Caco-2 (cell line): ENCODE measurements around the gene FAAH. TPM values are rescaled to one million over a fixed set of nuclear protein-coding genes. Genes with fewer than 3 reads are reported as not detected.

Experiments used
- BruUV-seq: library from RNA; stranded (reverse); fragments of 400-500 nt; replicated peaks from 2 replicates; lab custom pipeline; 2021; lab: Mats Ljungman, UMichigan
- CTCF ChIA-PET: fragments of 300-600 bp; sonication (Branson Sonifier 250); formaldehyde crosslinking; loops from one replicate; lab custom pipeline; 2022; ENCODE audit warnings: antibody characterized with exemption; lab: Charles Lee
- POLR2A ChIA-PET: fragments of 300-600 bp; sonication (Branson Sonifier 250); formaldehyde crosslinking; loops from one replicate; lab custom pipeline; 2022; ENCODE audit warnings: antibody characterized with exemption; lab: Charles Lee
- DNase-seq, 2 experiments: peaks; one replicate each; pipeline versions ENCODE4 v3.0.0 to v3.0.0-alpha.2; 2020 to 2022
- H3K27me3 ChIP-seq: replicated peaks from 2 replicates; pipeline ENCODE4 v1.6.0; 2011; ENCODE audit warnings: low read length; ENCODE audit not compliant: control insufficient read depth, insufficient read depth
- H3K36me3 ChIP-seq: 2 replicates; pipeline ENCODE4 v1.5.1; 2011; ENCODE audit warnings: low read length; ENCODE audit not compliant: control insufficient read depth, insufficient read depth
- H3K4me1 ChIP-seq: fragments of 250-450 bp; sonication (Bioruptor Pico); 2 replicates; pipeline ENCODE4 v1.5.1; 2020; ENCODE audit warnings: mild to moderate bottlenecking
- H3K4me3 ChIP-seq: 2 replicates; pipeline ENCODE4 v1.5.1; 2011; ENCODE audit warnings: low read depth, mild to moderate bottlenecking, control low read depth, low read length
- H3K9me3 ChIP-seq: fragments of 250-450 bp; sonication (Bioruptor Pico); 2 replicates; pipeline ENCODE4 v1.5.1; 2020; ENCODE audit warnings: mild to moderate bottlenecking, moderate library complexity
- H3K27ac Mint-ChIP-seq: one replicate; pipeline ENCODE4 v1.8.0; 2022; ENCODE audit warnings: mixed read lengths; ENCODE audit not compliant: unreplicated experiment
- H3K27me3 Mint-ChIP-seq: one replicate; pipeline ENCODE4 v1.8.0; 2022; ENCODE audit warnings: mixed read lengths; ENCODE audit not compliant: insufficient read depth, unreplicated experiment
- H3K36me3 Mint-ChIP-seq: one replicate; pipeline ENCODE4 v1.8.0; 2022; ENCODE audit warnings: mild to moderate bottlenecking, mixed read lengths; ENCODE audit not compliant: insufficient read depth, unreplicated experiment
- H3K4me1 Mint-ChIP-seq: one replicate; pipeline ENCODE4 v1.8.0; 2022; ENCODE audit warnings: low read depth, mixed read lengths; ENCODE audit not compliant: unreplicated experiment
- H3K4me3 Mint-ChIP-seq: one replicate; pipeline ENCODE4 v1.8.0; 2022; ENCODE audit warnings: mild to moderate bottlenecking, moderate library complexity, mixed read lengths; ENCODE audit not compliant: unreplicated experiment
- H3K9me3 Mint-ChIP-seq: one replicate; pipeline ENCODE4 v1.8.0; 2022; ENCODE audit warnings: mixed read lengths; ENCODE audit not compliant: unreplicated experiment
- intact Hi-C: fragments of 100-400 bp; cut with micrococcal nuclease; formaldehyde crosslinking; loops from one replicate; pipeline ENCODE4 v1.10.0; 2022; ENCODE audit not compliant: unreplicated experiment
- total RNA-seq: library from RNA; stranded (reverse); gene quantifications from 2 replicates; pipeline ENCODE4 v1.2.3, GENCODE V29; 2022
- TF ChIP-seq, protein P1 (sequence below), 2 experiments: fragments of 200-600 bp in 1 of 2; IDR thresholded peaks; 1 replicate in 1 of 2; 2 replicates in 1 of 2; pipeline versions ENCODE4 v1.5.1 to v1.8.0; 2011 to 2022; ENCODE audit warnings: antibody characterized with exemption in 1 of 2, control low read depth in 1 of 2, inconsistent platforms in 1 of 2, low read depth in 1 of 2, low read length in 1 of 2, mild to moderate bottlenecking in 1 of 2, moderate library complexity in 1 of 2; ENCODE audit not compliant: insufficient read depth in 1 of 2, severe bottlenecking in 1 of 2, unreplicated experiment in 1 of 2

FAAH gene
- total RNA-seq, 1 experiment from 2014 or later = 29.1 TPM

DNA sequence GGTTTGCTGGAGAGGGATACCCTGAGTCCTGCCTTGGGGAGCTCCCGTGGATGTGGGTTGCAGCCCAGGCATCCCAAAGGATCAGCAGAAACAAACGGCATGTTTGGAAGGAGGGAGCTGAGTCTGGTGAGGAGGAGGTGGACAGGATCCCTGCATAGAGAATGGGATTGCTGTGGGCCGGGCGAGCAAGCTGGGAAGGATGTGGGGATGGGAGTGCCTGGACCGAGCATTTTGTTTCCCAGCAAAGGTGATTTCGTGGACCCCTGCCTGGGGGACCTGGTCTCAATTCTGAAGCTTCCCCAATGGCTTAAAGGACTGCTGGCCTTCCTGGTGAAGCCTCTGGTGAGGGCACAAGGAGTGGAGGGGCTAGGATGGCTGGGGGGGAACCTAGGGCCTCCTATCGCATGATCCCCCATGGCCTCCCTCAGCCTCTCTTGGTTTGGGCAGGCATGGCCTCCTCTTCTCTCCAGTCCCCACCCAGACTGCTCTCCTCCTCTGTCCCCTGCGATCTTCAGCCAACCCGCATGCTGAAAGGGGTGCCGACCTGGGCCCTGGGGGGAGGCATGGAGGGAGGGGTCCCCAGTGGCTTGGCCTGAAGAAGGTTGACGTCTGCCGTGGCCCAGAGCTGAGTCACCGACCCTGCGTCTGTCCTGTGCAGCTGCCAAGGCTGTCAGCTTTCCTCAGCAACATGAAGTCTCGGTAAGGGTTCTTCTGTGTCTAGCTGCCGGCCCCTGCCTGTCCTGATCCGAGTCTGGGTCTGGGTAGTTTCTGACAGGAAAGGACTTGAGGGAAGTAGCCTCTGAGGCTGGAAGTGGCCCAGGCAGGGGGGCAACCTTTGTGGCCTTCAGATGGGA lies 16.3 kb downstream of the FAAH start:
- Histone ChIP-seq H3K4me1 (no peaks in the 10 kb centered on the region), H3K4me3 (no peak overlapping the region), H3K36me3 (no peaks in the 10 kb centered on the region), H3K27me3 (no peaks in the 10 kb centered on the region), H3K9me3 (no peaks in the 10 kb centered on the region)
- ChIA-PET POLR2A (no interaction called here), CTCF (no interaction called here)
- H3K4me3 Mint-ChIP-seq = no peak overlapping the region
- H3K27me3 Mint-ChIP-seq = no peaks in the 10 kb centered on the region
- H3K4me1 Mint-ChIP-seq = no peaks in the 10 kb centered on the region
- BruUV-seq = no TSS peak
- H3K9me3 Mint-ChIP-seq = no peaks in the 10 kb centered on the region
- TF ChIP-seq, protein P1, sequence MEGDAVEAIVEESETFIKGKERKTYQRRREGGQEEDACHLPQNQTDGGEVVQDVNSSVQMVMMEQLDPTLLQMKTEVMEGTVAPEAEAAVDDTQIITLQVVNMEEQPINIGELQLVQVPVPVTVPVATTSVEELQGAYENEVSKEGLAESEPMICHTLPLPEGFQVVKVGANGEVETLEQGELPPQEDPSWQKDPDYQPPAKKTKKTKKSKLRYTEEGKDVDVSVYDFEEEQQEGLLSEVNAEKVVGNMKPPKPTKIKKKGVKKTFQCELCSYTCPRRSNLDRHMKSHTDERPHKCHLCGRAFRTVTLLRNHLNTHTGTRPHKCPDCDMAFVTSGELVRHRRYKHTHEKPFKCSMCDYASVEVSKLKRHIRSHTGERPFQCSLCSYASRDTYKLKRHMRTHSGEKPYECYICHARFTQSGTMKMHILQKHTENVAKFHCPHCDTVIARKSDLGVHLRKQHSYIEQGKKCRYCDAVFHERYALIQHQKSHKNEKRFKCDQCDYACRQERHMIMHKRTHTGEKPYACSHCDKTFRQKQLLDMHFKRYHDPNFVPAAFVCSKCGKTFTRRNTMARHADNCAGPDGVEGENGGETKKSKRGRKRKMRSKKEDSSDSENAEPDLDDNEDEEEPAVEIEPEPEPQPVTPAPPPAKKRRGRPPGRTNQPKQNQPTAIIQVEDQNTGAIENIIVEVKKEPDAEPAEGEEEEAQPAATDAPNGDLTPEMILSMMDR (IDR thresholded peaks at IDR 0.05; ENCODE audit: insufficient read depth in 1 of 2, low read depth in 1 of 2, low read length in 1 of 2, severe bottlenecking in 1 of 2, unreplicated experiment in 1 of 2) = no peak
- H3K27ac Mint-ChIP-seq = no peak overlapping the region
- H3K36me3 Mint-ChIP-seq = no peaks in the 10 kb centered on the region
- intact Hi-C loops = no loop called here
- no peak for DNase-seq

- POLR2A ChIA-PET = no interaction called here
- Mint-ChIP-seq H3K36me3 (no peaks in the 10 kb centered on the region), H3K4me3 (no peak overlapping the region), H3K9me3 (no peaks in the 10 kb centered on the region), H3K27me3 (no peaks in the 10 kb centered on the region), H3K27ac (no peak overlapping the region), H3K4me1 (no peaks in the 10 kb centered on the region)
- intact Hi-C loops = no loop called here
- TF ChIP-seq, protein P1 (IDR thresholded peaks at IDR 0.05; ENCODE audit: insufficient read depth in 1 of 2, low read depth in 1 of 2, low read length in 1 of 2, severe bottlenecking in 1 of 2, unreplicated experiment in 1 of 2) = no peak
- no peaks in the 10 kb centered on the region; the same call in 1 of the 2 replicates for H3K36me3 ChIP-seq
- H3K4me1 ChIP-seq = no peaks in the 10 kb centered on the region
- no peaks in the 10 kb centered on the region for H3K9me3 ChIP-seq
- no peak overlapping the region for H3K4me3 ChIP-seq
- no TSS peak for BruUV-seq
- CTCF ChIA-PET = no interaction called here
- DNase-seq = no peak
- no peaks in the 10 kb centered on the region for H3K27me3 ChIP-seq
Observed at GRCh38 chr1:46411010-46411405, 16.9 kb downstream of the FAAH start.

DNA sequence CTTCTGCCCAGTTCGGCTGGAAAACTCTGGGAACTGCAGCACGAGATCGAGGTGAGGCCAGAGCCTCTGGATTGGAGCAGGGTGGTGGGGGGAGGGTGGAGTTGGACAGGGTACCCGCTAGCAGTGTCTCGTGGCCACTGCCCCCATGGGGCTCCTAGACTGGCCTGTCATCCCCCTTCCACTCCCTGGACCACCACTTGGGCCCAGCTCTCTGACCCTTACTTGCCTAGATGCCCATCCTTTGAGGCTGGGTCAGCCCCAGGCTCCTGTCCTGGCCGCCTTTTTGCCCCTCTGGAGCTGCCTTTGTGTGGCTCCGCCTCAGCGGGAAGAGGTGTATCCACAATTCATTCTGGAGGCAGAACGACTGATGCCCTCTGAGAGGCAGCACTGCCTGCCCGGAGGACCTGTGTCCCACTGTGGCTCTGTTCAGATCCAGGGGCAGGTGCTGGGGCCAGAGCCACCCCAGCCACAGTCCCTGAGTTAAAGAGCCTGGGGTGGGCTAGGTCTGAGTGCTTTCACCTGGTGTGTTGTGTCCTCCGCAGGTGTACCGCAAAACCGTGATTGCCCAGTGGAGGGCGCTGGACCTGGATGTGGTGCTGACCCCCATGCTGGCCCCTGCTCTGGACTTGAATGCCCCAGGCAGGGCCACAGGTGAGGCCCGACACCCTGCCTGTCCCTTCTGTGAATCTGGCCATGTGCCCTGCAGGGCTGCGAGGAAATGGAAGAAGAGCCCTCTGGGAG lies 17.7 kb downstream of the FAAH start:
- intact Hi-C loops = no loop called here
- CTCF ChIA-PET = no interaction called here

More for the DNA sequence above, 17.7 kb downstream of the FAAH start:
- H3K36me3 Mint-ChIP-seq = no peaks in the 10 kb centered on the region
- Histone ChIP-seq H3K36me3 (no peaks in the 10 kb centered on the region; the same call in 1 of the 2 replicates), H3K4me1 (no peaks in the 10 kb centered on the region), H3K9me3 (no peaks in the 10 kb centered on the region), H3K4me3 (no peak overlapping the region), H3K27me3 (no peaks in the 10 kb centered on the region)
- H3K27ac Mint-ChIP-seq = no peak overlapping the region
- POLR2A ChIA-PET = no interaction called here
- H3K4me3 Mint-ChIP-seq = no peak overlapping the region
- TF ChIP-seq, protein P1 (IDR thresholded peaks at IDR 0.05; ENCODE audit: insufficient read depth in 1 of 2, low read depth in 1 of 2, low read length in 1 of 2, severe bottlenecking in 1 of 2, unreplicated experiment in 1 of 2) = peak in 1 of 2 experiments; percentile 24
- DNase-seq = peak in 1 of 2 experiments; percentile 23
- H3K9me3 Mint-ChIP-seq = no peaks in the 10 kb centered on the region
- no peaks in the 10 kb centered on the region for H3K27me3 Mint-ChIP-seq
- H3K4me1 Mint-ChIP-seq = no peaks in the 10 kb centered on the region
- BruUV-seq = no TSS peak
